ENCODE data around the gene AIF1L.

- TF ChIP-seq CTCF (conservative IDR thresholded peaks at IDR 0.05; ENCODE audit: low read depth, low read length), result no peak
- TF ChIP-seq EZH2 (IDR thresholded peaks at IDR 0.05; ENCODE audit: borderline replicate concordance, low read depth, low read length, poor library complexity, severe bottlenecking), result no peak
Measured at GRCh38 chr9:131125038-131125287, 28.6 kb downstream of the AIF1L start.

All from A673 (cell line).